ENCODE results near the gene RNF157. TPM values are rescaled to one million over a fixed set of nuclear protein-coding genes. Genes with fewer than 3 reads are reported as not detected.
"Not testable (repeated sequence)": the region's sequence is repeated elsewhere in the genome, so short reads cannot be mapped to it uniquely, and the experiment has no call there.

Gene RNF157
- total RNA-seq, 1 experiment from 2014 or later, result 4.6 TPM

DNA sequence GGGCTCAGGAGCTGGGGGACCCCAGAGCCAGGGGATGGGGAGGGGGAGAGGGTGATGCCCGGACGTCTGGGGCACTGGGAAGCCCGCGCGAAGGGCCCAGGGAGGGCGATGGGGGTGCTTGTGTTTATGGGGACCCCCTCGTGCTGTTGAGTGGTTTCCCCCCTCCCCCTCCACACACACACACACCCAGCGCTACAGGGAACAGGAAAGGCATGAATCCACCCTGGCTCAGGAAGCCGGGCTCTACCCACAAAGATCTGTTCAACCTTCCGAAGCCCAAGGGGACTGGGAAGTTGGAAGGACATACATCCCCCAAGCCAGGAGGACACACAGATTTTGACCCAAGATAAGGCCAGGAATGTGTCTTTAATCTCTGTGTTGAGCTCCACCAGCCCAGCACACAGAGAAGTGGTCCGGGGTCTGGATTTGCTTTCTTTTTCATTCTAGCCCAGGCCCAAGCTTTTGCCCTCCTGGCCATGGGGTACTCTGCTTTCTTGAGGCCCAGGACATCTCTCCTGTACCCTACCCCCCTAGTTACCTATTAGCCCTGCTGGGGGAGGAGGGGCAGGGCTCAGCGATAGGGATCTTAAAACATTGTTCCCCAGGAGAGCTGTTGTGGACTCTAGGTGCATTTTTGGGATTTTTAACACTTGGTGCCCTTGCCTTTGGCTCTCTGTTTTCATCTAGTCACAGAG, 26.1 kb upstream of the RNF157 start:
- peaks cover 49% of the 10 kb centered on the region for H3K36me3 ChIP-seq
- DNase-seq (ENCODE audit: low read depth in 1 of 2, low spot score in 2 of 2), result peak in 1 of 2 experiments; percentile 59
- H3K4me3 ChIP-seq, result peak overlapping the region; percentile 98
- no peaks in the 10 kb centered on the region for H3K27me3 ChIP-seq (replicated peaks)
- H3K4me1 ChIP-seq (replicated peaks), result peaks cover 59% of the 10 kb centered on the region
- peak overlapping the region; percentile 92 for H3K27ac ChIP-seq
- H3K9me3 ChIP-seq (replicated peaks), result peaks cover 2% of the 10 kb centered on the region; the same call in 1 of the 2 replicates

GRCh38 chr17:76265624-76266243, 25.4 kb upstream of the RNF157 start:
- peak in 1 of 2 experiments; percentile 65 for DNase-seq (ENCODE audit: low read depth in 1 of 2, low spot score in 2 of 2)
- Histone ChIP-seq H3K4me1 (replicated peaks) (peaks cover 59% of the 10 kb centered on the region), H3K27me3 (replicated peaks) (no peaks in the 10 kb centered on the region), H3K36me3 (peaks cover 42% of the 10 kb centered on the region), H3K4me3 (peak overlapping the region; percentile 98), H3K9me3 (replicated peaks) (peaks cover 2% of the 10 kb centered on the region; the same call in 1 of the 2 replicates), H3K27ac (peak overlapping the region; percentile 92)

- H3K4me1 ChIP-seq (replicated peaks), result peaks cover 59% of the 10 kb centered on the region
Measured at GRCh38 chr17:76264755-76265623, 24.7 kb upstream of the RNF157 start, which contains the start of gene UBALD2. TSS of gene UBALD2 (plus strand) at chr17:76265348. CDS start at chr17:76265506, 158 bp downstream.

GRCh38 chr17:76264425-76264754, 24.1 kb upstream of the RNF157 start:
- H3K27me3 ChIP-seq (replicated peaks), result no peaks in the 10 kb centered on the region
- peak overlapping the region; percentile 86 for H3K27ac ChIP-seq
- peak overlapping the region; percentile 14 for H3K4me3 ChIP-seq
- no peak for DNase-seq (ENCODE audit: low read depth in 1 of 2, low spot score in 2 of 2)
- H3K9me3 ChIP-seq (replicated peaks), result peaks cover 2% of the 10 kb centered on the region; the same call in 1 of the 2 replicates
- H3K4me1 ChIP-seq (replicated peaks), result peaks cover 59% of the 10 kb centered on the region
- H3K36me3 ChIP-seq, result peaks cover 34% of the 10 kb centered on the region

More at GRCh38 chr17:76264755-76265623, 24.7 kb upstream of the RNF157 start, which contains the start of gene UBALD2:
- Histone ChIP-seq H3K4me3 (peak within 1 kb of the TSS; percentile 98), H3K27me3 (replicated peaks) (no peaks in the 10 kb centered on the region), H3K9me3 (replicated peaks) (peaks cover 2% of the 10 kb centered on the region; the same call in 1 of the 2 replicates), H3K36me3 (peaks cover 40% of the 10 kb centered on the region), H3K27ac (peak within 1 kb of the TSS; percentile 92)
- peak; percentile 100 for DNase-seq (ENCODE audit: low read depth in 1 of 2, low spot score in 2 of 2)

GRCh38 chr17:76263896-76264295, 23.6 kb upstream of the RNF157 start:
- no peak for DNase-seq (ENCODE audit: low read depth in 1 of 2, low spot score in 2 of 2)
- H3K36me3 ChIP-seq, result peaks cover 29% of the 10 kb centered on the region
- H3K4me3 ChIP-seq, result no peak overlapping the region
- H3K9me3 ChIP-seq (replicated peaks), result peaks cover 2% of the 10 kb centered on the region; the same call in 1 of the 2 replicates
- no peaks in the 10 kb centered on the region for H3K27me3 ChIP-seq (replicated peaks)
- peak overlapping the region; percentile 86 for H3K27ac ChIP-seq
- peaks cover 57% of the 10 kb centered on the region for H3K4me1 ChIP-seq (replicated peaks)

GRCh38 chr17:76262732-76263344, 22.5 kb upstream of the RNF157 start:
- Histone ChIP-seq H3K4me1 (replicated peaks) (peaks cover 47% of the 10 kb centered on the region), H3K4me3 (no peak overlapping the region), H3K36me3 (peaks cover 22% of the 10 kb centered on the region), H3K27me3 (replicated peaks) (no peaks in the 10 kb centered on the region), H3K27ac (peak overlapping the region; percentile 71), H3K9me3 (replicated peaks) (peaks cover 2% of the 10 kb centered on the region; the same call in 1 of the 2 replicates)
- DNase-seq (ENCODE audit: low read depth in 1 of 2, low spot score in 2 of 2), result no peak

GRCh38 chr17:76261421-76262215, 21.3 kb upstream of the RNF157 start:
- H3K9me3 ChIP-seq (replicated peaks), result peaks cover 2% of the 10 kb centered on the region; the same call in 1 of the 2 replicates

GRCh38 chr17:76260669-76261068, 20.4 kb upstream of the RNF157 start:
- Histone ChIP-seq H3K27me3 (replicated peaks) (no peaks in the 10 kb centered on the region), H3K27ac (no peak overlapping the region), H3K9me3 (replicated peaks) (peaks cover under 1% of the 10 kb centered on the region; the same call in 1 of the 2 replicates), H3K4me1 (replicated peaks) (peaks cover 32% of the 10 kb centered on the region), H3K36me3 (peaks cover 4% of the 10 kb centered on the region), H3K4me3 (no peak overlapping the region)
- DNase-seq (ENCODE audit: low read depth in 1 of 2, low spot score in 2 of 2), result no peak

More at GRCh38 chr17:76261421-76262215, 21.3 kb upstream of the RNF157 start:
- peaks cover 12% of the 10 kb centered on the region for H3K36me3 ChIP-seq
- H3K4me1 ChIP-seq (replicated peaks), result peaks cover 36% of the 10 kb centered on the region
- H3K4me3 ChIP-seq, result no peak overlapping the region
- H3K27me3 ChIP-seq (replicated peaks), result no peaks in the 10 kb centered on the region
- H3K27ac ChIP-seq, result peak overlapping the region; percentile 71
- DNase-seq (ENCODE audit: low read depth in 1 of 2, low spot score in 2 of 2), result peak; percentile 65 to 79

DNA sequence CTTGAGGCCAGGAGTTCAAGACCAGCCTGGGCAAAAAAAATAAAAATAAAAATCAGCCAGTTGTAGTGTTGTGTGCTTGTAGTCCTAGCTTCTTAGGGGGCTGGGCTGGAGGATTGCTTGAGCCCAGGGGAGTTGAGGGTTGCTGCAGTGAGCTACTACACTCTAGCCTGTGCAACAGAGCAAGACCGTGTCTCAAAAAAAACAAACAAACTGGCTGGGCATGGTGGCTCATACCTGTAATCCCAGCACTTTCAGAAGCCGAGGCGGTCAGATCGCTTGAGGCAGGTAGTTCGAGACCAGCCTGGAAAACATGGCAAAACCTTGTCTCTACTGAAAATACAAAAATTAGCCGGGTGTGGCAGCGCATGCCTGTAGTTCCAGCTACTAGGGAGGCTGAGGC, 19.9 kb upstream of the RNF157 start:
- Histone ChIP-seq H3K27me3 (replicated peaks) (no peaks in the 10 kb centered on the region), H3K27ac (no peak overlapping the region), H3K36me3 (no peaks in the 10 kb centered on the region; the same call in 1 of the 2 replicates), H3K9me3 (replicated peaks) (no peaks in the 10 kb centered on the region), H3K4me3 (no peak overlapping the region), H3K4me1 (replicated peaks) (peaks cover 32% of the 10 kb centered on the region)
- DNase-seq (ENCODE audit: low read depth in 1 of 2, low spot score in 2 of 2), result no peak

- not testable (repeated sequence) for H3K27ac ChIP-seq; H3K9me3 ChIP-seq (replicated peaks); H3K36me3 ChIP-seq; H3K4me1 ChIP-seq (replicated peaks); H3K27me3 ChIP-seq (replicated peaks); DNase-seq (ENCODE audit: low read depth in 1 of 2, low spot score in 2 of 2); H3K4me3 ChIP-seq
Measured at GRCh38 chr17:76256430-76257050, 16.2 kb upstream of the RNF157 start.

DNA sequence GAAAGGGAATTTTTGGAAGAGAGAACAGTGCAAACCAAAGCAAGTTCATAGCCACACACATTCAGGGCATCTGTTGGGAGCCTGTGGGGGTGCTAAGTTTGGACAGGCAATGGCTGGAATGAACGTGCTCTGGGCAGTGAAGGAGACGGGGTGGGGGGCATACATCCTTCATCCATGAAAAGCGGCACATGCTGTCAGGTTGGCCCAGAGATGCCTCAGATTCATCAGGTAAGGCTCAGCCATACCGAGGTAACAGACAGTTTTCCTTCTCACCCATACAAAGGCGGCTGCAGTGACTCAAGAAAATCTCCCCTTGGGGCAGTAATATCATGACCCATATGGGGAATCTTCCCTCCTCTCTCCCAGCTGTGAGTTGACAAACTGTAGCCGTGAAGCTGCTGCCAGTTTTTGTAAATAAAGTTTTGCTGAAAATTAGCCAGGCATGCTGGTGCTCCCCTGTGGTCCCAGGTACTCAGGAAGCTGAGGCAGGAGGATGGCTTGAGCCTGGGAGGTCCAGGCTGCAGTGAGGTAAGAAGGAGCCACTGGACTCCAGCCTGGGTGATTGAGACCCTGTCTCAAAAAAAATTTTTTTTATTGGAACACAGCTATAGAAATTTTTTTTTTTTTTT, 15.6 kb upstream of the RNF157 start:
- no peak for DNase-seq (ENCODE audit: low read depth in 1 of 2, low spot score in 2 of 2)
- H3K9me3 ChIP-seq (replicated peaks), result no peaks in the 10 kb centered on the region
- no peak overlapping the region for H3K4me3 ChIP-seq
- H3K27ac ChIP-seq, result no peak overlapping the region
- no peaks in the 10 kb centered on the region for H3K27me3 ChIP-seq (replicated peaks)
- no peaks in the 10 kb centered on the region for H3K36me3 ChIP-seq
- no peaks in the 10 kb centered on the region; the same call in 1 of the 2 replicates for H3K4me1 ChIP-seq (replicated peaks)

- no peak overlapping the region for H3K27ac ChIP-seq
Measured at GRCh38 chr17:76254275-76254674, 14.0 kb upstream of the RNF157 start.

More at GRCh38 chr17:76254275-76254674, 14.0 kb upstream of the RNF157 start:
- no peaks in the 10 kb centered on the region for H3K36me3 ChIP-seq
- no peaks in the 10 kb centered on the region for H3K9me3 ChIP-seq (replicated peaks)
- no peak overlapping the region for H3K4me3 ChIP-seq
- H3K4me1 ChIP-seq (replicated peaks), result no peaks in the 10 kb centered on the region; the same call in 1 of the 2 replicates
- DNase-seq (ENCODE audit: low read depth in 1 of 2, low spot score in 2 of 2), result no peak
- H3K27me3 ChIP-seq (replicated peaks), result no peaks in the 10 kb centered on the region
